BJ (cell line): Measurements from ENCODE around the gene CLMP. TPM values are rescaled to one million over a fixed set of nuclear protein-coding genes. Genes with fewer than 3 reads are reported as not detected.

Experiments
- CTCF ChIA-PET: fragments of 350-600 bp; formaldehyde crosslinking; extraction: SDS; loops from one replicate; lab custom pipeline; 2021; ENCODE audit warnings: antibody characterized with exemption, inconsistent platforms; lab: Yijun Ruan, JAX
- POLR2A ChIA-PET: fragments of 300-600 bp; sonication (Branson Sonifier 250); formaldehyde crosslinking; extraction: SDS; loops from one replicate; lab custom pipeline; 2021; ENCODE audit warnings: antibody characterized with exemption; lab: Charles Lee
- DNase-seq: peaks from one replicate; pipeline ENCODE4 v3.0.0-alpha.2; 2011; ENCODE audit warnings: low read depth
- H3K27me3 ChIP-seq: 2 replicates; pipeline ENCODE4 v1.6.0; 2011; ENCODE audit warnings: low read length; ENCODE audit not compliant: control insufficient read depth, insufficient read depth
- H3K36me3 ChIP-seq: 2 replicates; pipeline ENCODE4 v1.5.1; 2011; ENCODE audit warnings: low read length; ENCODE audit not compliant: control insufficient read depth, insufficient read depth
- H3K4me3 ChIP-seq: 2 replicates; pipeline ENCODE4 v1.5.1; 2011; ENCODE audit warnings: low read depth, mild to moderate bottlenecking, control low read depth, low read length
- polyA plus RNA-seq: library from polyadenylated mRNA; depleted of rRNA; stranded (reverse); fragments of >200 nt; gene quantifications from 2 replicates; pipeline ENCODE4 v1.2.3, GENCODE V29; 2011
- TF ChIP-seq, protein P1 (sequence below): IDR thresholded peaks from 2 replicates; pipeline ENCODE4 v1.5.1; 2011; ENCODE audit warnings: low read depth, mild to moderate bottlenecking, control low read depth, inconsistent platforms, low read length, moderate library complexity; ENCODE audit not compliant: insufficient read depth

CLMP gene
- polyA plus RNA-seq, 1 experiment = 219 TPM

- ChIA-PET POLR2A (no interaction called here), CTCF (interaction anchor here (1.0 to 1.7 kb wide), 3 partner anchors 28 to 130 kb away, joined by 3 to 6 read pairs (median 4); no protein-coding TSS in a partner anchor)
- no peak for DNase-seq
- Histone ChIP-seq H3K4me3 (no peak overlapping the region), H3K27me3 (no peaks in the 10 kb centered on the region), H3K36me3 (no peaks in the 10 kb centered on the region)
- TF ChIP-seq, protein P1, sequence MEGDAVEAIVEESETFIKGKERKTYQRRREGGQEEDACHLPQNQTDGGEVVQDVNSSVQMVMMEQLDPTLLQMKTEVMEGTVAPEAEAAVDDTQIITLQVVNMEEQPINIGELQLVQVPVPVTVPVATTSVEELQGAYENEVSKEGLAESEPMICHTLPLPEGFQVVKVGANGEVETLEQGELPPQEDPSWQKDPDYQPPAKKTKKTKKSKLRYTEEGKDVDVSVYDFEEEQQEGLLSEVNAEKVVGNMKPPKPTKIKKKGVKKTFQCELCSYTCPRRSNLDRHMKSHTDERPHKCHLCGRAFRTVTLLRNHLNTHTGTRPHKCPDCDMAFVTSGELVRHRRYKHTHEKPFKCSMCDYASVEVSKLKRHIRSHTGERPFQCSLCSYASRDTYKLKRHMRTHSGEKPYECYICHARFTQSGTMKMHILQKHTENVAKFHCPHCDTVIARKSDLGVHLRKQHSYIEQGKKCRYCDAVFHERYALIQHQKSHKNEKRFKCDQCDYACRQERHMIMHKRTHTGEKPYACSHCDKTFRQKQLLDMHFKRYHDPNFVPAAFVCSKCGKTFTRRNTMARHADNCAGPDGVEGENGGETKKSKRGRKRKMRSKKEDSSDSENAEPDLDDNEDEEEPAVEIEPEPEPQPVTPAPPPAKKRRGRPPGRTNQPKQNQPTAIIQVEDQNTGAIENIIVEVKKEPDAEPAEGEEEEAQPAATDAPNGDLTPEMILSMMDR = no peak
These were observed 38.4 kb upstream of the CLMP start for GRCh38 chr11:123233280-123233974.

DNA sequence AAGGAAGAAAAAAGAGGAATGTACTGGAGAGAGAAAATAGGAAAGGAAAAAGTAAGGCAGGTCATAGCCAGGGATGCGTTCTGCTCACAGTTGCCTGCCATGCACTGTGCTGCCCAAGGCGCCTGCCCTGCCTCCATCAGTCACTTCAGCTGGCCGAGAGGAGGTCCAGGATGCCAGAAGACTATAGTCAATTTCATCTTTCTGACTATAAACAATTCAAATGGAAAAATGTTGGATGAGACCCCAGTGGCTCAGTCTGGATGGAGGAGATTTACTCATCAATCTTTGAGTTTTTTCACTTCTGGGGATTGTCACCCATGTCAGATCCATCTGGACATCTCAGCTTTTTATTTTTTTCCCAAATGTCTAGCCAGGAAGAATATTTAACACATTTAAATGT lies 36.7 kb upstream of the CLMP start:
- POLR2A ChIA-PET = interaction anchor here (0.7 kb wide), 1 partner anchor 10 kb away, joined by 3 read pairs; no protein-coding TSS in a partner anchor
- TF ChIP-seq, protein P1 = no peak
- CTCF ChIA-PET = interaction anchor here (0.6 to 1.5 kb wide), 6 partner anchors 11 to 129 kb away, joined by 3 to 5 read pairs (median 4); no protein-coding TSS in a partner anchor

GRCh38 chr11:123231256-123231655 lies 36.2 kb upstream of the CLMP start:
- no peak overlapping the region for H3K4me3 ChIP-seq
- DNase-seq = peak; percentile 57
- CTCF ChIA-PET = interaction anchor here (0.9 to 1.5 kb wide), 6 partner anchors 10 to 128 kb away, joined by 3 to 5 read pairs (median 4); no protein-coding TSS in a partner anchor
- POLR2A ChIA-PET = interaction anchor here (0.7 kb wide), 1 partner anchor 10 kb away, joined by 3 read pairs; no protein-coding TSS in a partner anchor
- TF ChIP-seq, protein P1 = no peak
- H3K36me3 ChIP-seq = no peaks in the 10 kb centered on the region
- H3K27me3 ChIP-seq = no peaks in the 10 kb centered on the region

More for the DNA sequence above, 36.7 kb upstream of the CLMP start:
- Histone ChIP-seq H3K27me3 (no peaks in the 10 kb centered on the region), H3K36me3 (no peaks in the 10 kb centered on the region), H3K4me3 (no peak overlapping the region)
- no peak for DNase-seq

DNA sequence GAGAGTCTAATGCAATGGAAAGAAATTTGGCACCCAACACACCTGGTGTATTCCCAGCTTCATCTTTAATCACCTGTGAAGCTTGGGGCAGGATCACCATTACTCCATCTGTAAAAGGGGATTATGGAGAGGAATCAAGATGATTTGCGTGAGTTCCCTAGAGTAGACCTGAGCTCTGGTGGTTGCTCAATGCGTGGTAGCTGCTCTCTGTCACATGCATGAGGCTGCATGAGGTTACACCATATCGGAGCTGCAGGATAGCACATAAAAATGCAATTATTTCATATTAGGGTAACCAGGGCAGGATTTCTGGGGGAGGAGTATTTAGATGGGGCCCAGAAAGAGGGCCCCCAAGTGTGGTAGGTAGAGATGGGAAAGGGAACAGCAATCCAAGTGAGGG lies 35.3 kb upstream of the CLMP start:
- CTCF ChIA-PET = interaction anchor here (0.9 to 1.5 kb wide), 4 partner anchors 13 to 119 kb away, joined by 3 to 4 read pairs (median 3); no protein-coding TSS in a partner anchor

More for the DNA sequence above, 35.3 kb upstream of the CLMP start:
- TF ChIP-seq, protein P1 = no peak
- POLR2A ChIA-PET = no interaction called here
- Histone ChIP-seq H3K27me3 (no peaks in the 10 kb centered on the region), H3K36me3 (no peaks in the 10 kb centered on the region), H3K4me3 (no peak overlapping the region)
- DNase-seq = no peak
